WTC11 (cell line): ENCODE data around the gene GUCD1. TPM values are rescaled to one million over a fixed set of nuclear protein-coding genes. Genes with fewer than 3 reads are reported as not detected.

ENCODE experiments used
- ATAC-seq: fragments of 200-7000 bp; cut with Tn5 transposase; 2 replicates; pipeline ENCODE4 v1.10.0; 2021; ENCODE audit warnings: mild to moderate bottlenecking, moderate library complexity
- CTCF ChIA-PET: fragments of 300-600 bp; sonication (Branson Sonifier 250); formaldehyde crosslinking; loops from one replicate; lab custom pipeline; 2021; ENCODE audit warnings: antibody characterized with exemption; lab: Charles Lee
- POLR2A ChIA-PET: fragments of 350-600 bp; sonication (Branson Sonifier 250); formaldehyde crosslinking; loops from one replicate; lab custom pipeline; 2021; ENCODE audit warnings: antibody characterized with exemption; lab: Charles Lee
- DNase-seq: peaks from one replicate; pipeline ENCODE4 v3.0.0; 2021; ENCODE audit warnings: low spot score
- H3K27ac Mint-ChIP-seq: 2 replicates; pipeline ENCODE4 v1.8.0; 2021; ENCODE audit warnings: mixed read lengths
- H3K27me3 Mint-ChIP-seq: 2 replicates; pipeline ENCODE4 v1.8.0; 2021; ENCODE audit warnings: low read depth, mild to moderate bottlenecking, moderate library complexity, mixed read lengths
- H3K36me3 Mint-ChIP-seq: 2 replicates; pipeline ENCODE4 v1.8.0; 2021; ENCODE audit warnings: mixed read lengths
- H3K4me1 Mint-ChIP-seq: 2 replicates; pipeline ENCODE4 v1.8.0; 2022; ENCODE audit warnings: mixed read lengths
- H3K4me3 Mint-ChIP-seq: 2 replicates; pipeline ENCODE4 v1.8.0; 2021; ENCODE audit warnings: mild to moderate bottlenecking, moderate library complexity, mixed read lengths
- H3K9me3 Mint-ChIP-seq: 2 replicates; pipeline ENCODE4 v1.8.0; 2021; ENCODE audit warnings: mixed read lengths
- ATF1 ChIP-seq: sonication (generic); formaldehyde crosslinking; IDR thresholded peaks from 2 replicates; pipeline ENCODE4 v1.8.1; 2023; ENCODE audit warnings: mild to moderate bottlenecking, moderate library complexity, missing genetic modification reagents
- ATF3 ChIP-seq: sonication (generic); formaldehyde crosslinking; conservative IDR thresholded peaks from 2 replicates; pipeline ENCODE4 v1.8.1; 2022; ENCODE audit warnings: mild to moderate bottlenecking, missing genetic modification reagents
- CBFB ChIP-seq: sonication (generic); formaldehyde crosslinking; IDR thresholded peaks from 2 replicates; pipeline ENCODE4 v1.8.1; 2022; ENCODE audit warnings: mild to moderate bottlenecking, low read depth, missing genetic modification reagents
- CREM ChIP-seq: sonication (generic); formaldehyde crosslinking; IDR thresholded peaks from 2 replicates; pipeline ENCODE4 v1.8.1; 2022; ENCODE audit warnings: mild to moderate bottlenecking, missing genetic modification reagents, moderate library complexity
- E2F1 ChIP-seq: sonication (generic); formaldehyde crosslinking; IDR thresholded peaks from 2 replicates; pipeline ENCODE4 v1.8.0; 2022; ENCODE audit warnings: mild to moderate bottlenecking, missing genetic modification reagents
- FOXJ3 ChIP-seq: sonication (generic); formaldehyde crosslinking; IDR thresholded peaks from 2 replicates; pipeline ENCODE4 v1.9.0; 2021; ENCODE audit warnings: missing genetic modification reagents, mild to moderate bottlenecking, borderline replicate concordance
- GTF2I ChIP-seq: fragments of 250-450 bp; sonication (Bioruptor Pico); conservative IDR thresholded peaks from 2 replicates; pipeline ENCODE4 v1.4.0; 2021; ENCODE audit warnings: mild to moderate bottlenecking
- JAZF1 ChIP-seq: fragments of 250-450 bp; sonication (Bioruptor Pico); IDR thresholded peaks from 2 replicates; pipeline ENCODE4 v1.9.0; 2021; ENCODE audit warnings: moderate library complexity, mild to moderate bottlenecking, inconsistent platforms
- KAT7 ChIP-seq: sonication (generic); formaldehyde crosslinking; IDR thresholded peaks from 2 replicates; pipeline ENCODE4 v1.8.1; 2023; ENCODE audit warnings: missing genetic modification reagents, mild to moderate bottlenecking, borderline replicate concordance
- MYBL2 ChIP-seq: sonication (generic); formaldehyde crosslinking; IDR thresholded peaks from 2 replicates; pipeline ENCODE4 v1.8.1; 2023; ENCODE audit warnings: mild to moderate bottlenecking, moderate library complexity, missing genetic modification reagents
- OVOL2 ChIP-seq: fragments of 250-450 bp; sonication (Bioruptor Pico); IDR thresholded peaks from 2 replicates; pipeline ENCODE4 v1.9.0; 2021; ENCODE audit warnings: mild to moderate bottlenecking, borderline replicate concordance
- TEAD1 ChIP-seq: sonication (generic); formaldehyde crosslinking; IDR thresholded peaks from 2 replicates; pipeline ENCODE4 v1.8.0; 2022; ENCODE audit warnings: mild to moderate bottlenecking, missing genetic modification reagents
- TEAD4 ChIP-seq: sonication (generic); formaldehyde crosslinking; IDR thresholded peaks from 2 replicates; pipeline ENCODE4 v1.8.0; 2022; ENCODE audit warnings: mild to moderate bottlenecking, missing genetic modification reagents
- USF1 ChIP-seq: sonication (generic); formaldehyde crosslinking; IDR thresholded peaks from 2 replicates; pipeline ENCODE4 v1.8.0; 2022; ENCODE audit warnings: mild to moderate bottlenecking, missing genetic modification reagents
- ZBTB43 ChIP-seq: sonication (generic); formaldehyde crosslinking; IDR thresholded peaks from 2 replicates; pipeline ENCODE4 v1.8.1; 2023; ENCODE audit warnings: mild to moderate bottlenecking, missing genetic modification reagents
- ZNF138 ChIP-seq: sonication (generic); formaldehyde crosslinking; conservative IDR thresholded peaks from 2 replicates; pipeline ENCODE4 v1.8.1; 2022; ENCODE audit warnings: mild to moderate bottlenecking, moderate library complexity, missing genetic modification reagents
- ZNF263 ChIP-seq: sonication (generic); formaldehyde crosslinking; IDR thresholded peaks from 2 replicates; pipeline ENCODE4 v1.8.1; 2022; ENCODE audit warnings: low read depth, mild to moderate bottlenecking, moderate library complexity, missing genetic modification reagents
- ZNF416 ChIP-seq: fragments of 250-450 bp; sonication (Bioruptor Pico); IDR thresholded peaks from 2 replicates; pipeline ENCODE4 v1.9.0; 2021; ENCODE audit warnings: mild to moderate bottlenecking, inconsistent platforms
- ZNF425 ChIP-seq: fragments of 250-450 bp; sonication (Bioruptor Pico); conservative IDR thresholded peaks from 2 replicates; pipeline ENCODE4 v1.9.0; 2021; ENCODE audit warnings: mild to moderate bottlenecking
- total RNA-seq: library from RNA; stranded (reverse); gene quantifications from 3 replicates; pipeline ENCODE4 v1.2.3, GENCODE V29; 2021

GUCD1 gene
- total RNA-seq, 1 experiment from 2014 or later: 105 TPM

GRCh38 chr22:24588757-24589481, 34.0 kb upstream of the GUCD1 start:
- ChIA-PET CTCF (no interaction called here), POLR2A (no interaction called here)
- no peak overlapping the region for H3K27ac Mint-ChIP-seq
- DNase-seq (no peak), ATAC-seq (no peak)
- H3K27me3 Mint-ChIP-seq: no peaks in the 10 kb centered on the region
- no peaks in the 10 kb centered on the region for H3K36me3 Mint-ChIP-seq
- no peak overlapping the region for H3K4me3 Mint-ChIP-seq
- TF ChIP-seq ZNF263 (CRISPR knock-in tag) (no peak), JAZF1 (CRISPR knock-in tag) (no peak), ZNF138 (no peak), USF1 (CRISPR knock-in tag) (no peak), KAT7 (CRISPR knock-in tag) (no peak), ATF3 (CRISPR knock-in tag) (no peak), MYBL2 (CRISPR knock-in tag) (no peak), GTF2I (CRISPR knock-in tag) (no peak), ZBTB43 (CRISPR knock-in tag) (no peak), FOXJ3 (CRISPR knock-in tag) (no peak)
- H3K4me1 Mint-ChIP-seq: peaks cover 8% of the 10 kb centered on the region; the same call in 1 of the 2 replicates
- no peaks in the 10 kb centered on the region for H3K9me3 Mint-ChIP-seq

GRCh38 chr22:24588381-24588756, 33.4 kb upstream of the GUCD1 start:
- H3K4me1 Mint-ChIP-seq: peaks cover 7% of the 10 kb centered on the region; the same call in 1 of the 2 replicates
- ATAC-seq (no peak), DNase-seq (no peak)
- no peaks in the 10 kb centered on the region for H3K9me3 Mint-ChIP-seq
- CTCF ChIA-PET: no interaction called here
- POLR2A ChIA-PET: no interaction called here
- H3K4me3 Mint-ChIP-seq: no peak overlapping the region
- H3K27me3 Mint-ChIP-seq: no peaks in the 10 kb centered on the region
- no peak overlapping the region for H3K27ac Mint-ChIP-seq
- no peaks in the 10 kb centered on the region for H3K36me3 Mint-ChIP-seq
- TF ChIP-seq CREM: no peak
- no peak for TF ChIP-seq TEAD4 (CRISPR knock-in tag)
- TF ChIP-seq USF1 (CRISPR knock-in tag): no peak
- no peak for TF ChIP-seq ZNF263 (CRISPR knock-in tag)
- TF ChIP-seq TEAD1 (CRISPR knock-in tag): no peak
- no peak for TF ChIP-seq OVOL2 (CRISPR knock-in tag)
- no peak for TF ChIP-seq ATF1 (CRISPR knock-in tag)
- TF ChIP-seq CBFB (CRISPR knock-in tag): no peak
- no peak for TF ChIP-seq ZNF416
- TF ChIP-seq E2F1 (CRISPR knock-in tag): no peak
- no peak for TF ChIP-seq ZNF425
